HG03354 (cell line): ENCODE results near the gene BSN.

Source experiments
- ATAC-seq: cut with Tn5 transposase; IDR thresholded peaks from one replicate; pipeline ENCODE4 v1.9.1; 2021; ENCODE audit warnings: mild to moderate bottlenecking; ENCODE audit not compliant: unreplicated experiment, poor library complexity, severe bottlenecking

Gene BSN

DNA sequence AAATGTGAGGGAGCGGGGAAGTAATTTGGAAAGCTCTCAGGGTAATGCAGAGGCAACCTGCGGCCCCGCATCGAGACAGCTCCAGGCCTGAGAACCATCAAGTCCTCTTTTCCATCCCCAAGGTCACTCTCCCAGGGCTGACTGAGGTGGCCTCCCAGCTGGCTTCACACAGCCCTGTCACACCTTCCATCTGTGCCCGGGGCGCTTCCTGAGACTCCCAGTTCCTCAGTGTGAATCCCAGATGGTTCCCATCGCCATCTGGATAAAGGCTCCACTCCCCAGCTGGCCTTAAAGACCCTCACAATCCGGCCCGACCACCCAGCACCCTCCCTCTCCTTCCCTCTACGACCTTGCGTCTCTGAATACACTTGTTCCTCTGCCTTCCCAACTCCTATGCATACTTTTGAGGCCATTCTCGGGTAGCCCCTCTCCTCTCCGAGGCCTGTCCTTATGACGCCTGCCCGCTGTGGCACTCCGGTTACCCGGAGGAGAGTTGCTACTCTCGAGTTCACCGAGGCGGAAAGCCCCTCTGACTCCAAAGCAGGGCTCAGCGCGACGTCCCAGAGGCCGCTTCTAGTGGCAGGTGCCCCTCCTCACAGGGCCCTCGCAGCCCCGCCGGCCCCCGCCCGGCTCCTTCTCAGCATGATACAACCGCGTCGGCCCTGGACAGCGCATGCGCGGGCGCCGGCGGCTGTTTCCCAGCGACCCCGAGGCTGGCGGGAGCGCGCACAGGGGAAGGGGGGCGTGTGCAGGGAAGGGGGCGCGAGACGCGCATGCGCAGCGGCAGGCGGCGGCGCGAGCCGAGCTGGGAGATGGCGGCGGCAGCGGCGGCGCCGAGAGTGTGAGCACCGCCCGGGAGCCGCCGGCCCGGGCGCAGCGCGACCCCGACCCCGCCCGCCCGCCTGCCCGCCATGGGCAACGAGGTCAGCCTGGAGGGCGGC is at the start of gene BSN:
BSN (plus strand) TSS at position 786 of the 941 bp plus-strand sequence; CDS start at position 912, 126 bp downstream.
- ATAC-seq, result peak; percentile 84

GRCh38 chr3:49506906-49507305 is 47.4 kb upstream of the BSN start:
- ATAC-seq, result no peak

DNA sequence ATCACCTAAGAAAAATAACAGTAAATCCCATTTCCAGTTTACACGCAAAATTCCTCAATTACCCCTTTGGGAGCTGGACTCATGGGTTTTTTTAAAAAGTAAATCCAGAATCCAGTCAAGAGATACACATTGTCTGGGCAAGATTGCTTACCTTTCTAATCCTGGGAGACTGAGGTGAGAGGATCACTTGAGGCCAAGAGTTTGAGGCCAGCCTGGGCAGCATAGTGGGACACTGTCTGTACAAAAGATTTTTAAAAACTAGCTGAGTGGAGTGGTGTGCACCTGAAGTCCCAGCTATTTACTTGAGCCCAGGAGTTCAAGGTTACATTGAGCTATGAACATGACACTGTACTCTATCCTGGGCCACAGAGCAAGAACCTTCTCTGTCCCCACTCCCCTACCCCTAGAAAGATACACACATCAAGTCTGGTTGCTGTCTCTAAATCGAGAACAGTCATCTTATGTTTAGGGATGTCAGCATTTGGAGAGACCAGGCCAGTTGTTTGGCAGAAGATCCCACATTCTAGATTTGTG is 45.2 kb upstream of the BSN start:
- no peak for ATAC-seq

GRCh38 chr3:49511639-49512038 is 42.6 kb upstream of the BSN start:
- ATAC-seq, result no peak

- no peak for ATAC-seq
Observed at GRCh38 chr3:49512781-49513355, 41.4 kb upstream of the BSN start.

DNA sequence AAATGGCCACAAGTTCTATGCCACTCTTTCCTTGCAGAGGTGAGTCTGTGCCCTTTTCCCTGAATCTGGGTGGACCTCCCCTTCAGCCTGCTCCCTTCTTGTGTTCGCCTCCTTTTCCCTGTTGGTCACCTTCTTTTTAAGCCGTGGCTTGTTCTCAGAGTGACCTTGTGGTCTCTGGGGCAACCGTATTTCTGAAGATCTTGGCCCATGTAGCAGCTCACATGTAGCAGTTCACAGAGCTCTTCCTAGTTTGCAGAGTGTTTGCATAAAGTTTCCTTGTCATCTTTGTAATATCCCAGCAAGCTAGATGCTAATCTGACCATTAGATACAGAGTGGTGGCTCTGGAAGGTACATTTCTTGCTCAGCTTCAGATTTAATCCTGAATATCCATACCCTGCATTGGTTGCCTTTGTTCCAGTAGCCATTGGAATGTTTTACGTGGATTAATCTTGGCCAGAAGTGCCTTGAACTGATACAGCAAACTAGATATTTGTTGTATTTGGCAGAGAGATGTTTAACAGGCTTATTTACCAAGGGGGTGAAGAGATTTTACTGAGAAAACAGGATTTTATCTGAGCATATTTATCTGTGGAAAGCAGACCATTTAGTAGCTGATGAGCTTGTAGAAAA is 40.7 kb upstream of the BSN start:
- ATAC-seq, result no peak

- ATAC-seq, result no peak
Observed at GRCh38 chr3:49518016-49518415, 36.3 kb upstream of the BSN start.

DNA sequence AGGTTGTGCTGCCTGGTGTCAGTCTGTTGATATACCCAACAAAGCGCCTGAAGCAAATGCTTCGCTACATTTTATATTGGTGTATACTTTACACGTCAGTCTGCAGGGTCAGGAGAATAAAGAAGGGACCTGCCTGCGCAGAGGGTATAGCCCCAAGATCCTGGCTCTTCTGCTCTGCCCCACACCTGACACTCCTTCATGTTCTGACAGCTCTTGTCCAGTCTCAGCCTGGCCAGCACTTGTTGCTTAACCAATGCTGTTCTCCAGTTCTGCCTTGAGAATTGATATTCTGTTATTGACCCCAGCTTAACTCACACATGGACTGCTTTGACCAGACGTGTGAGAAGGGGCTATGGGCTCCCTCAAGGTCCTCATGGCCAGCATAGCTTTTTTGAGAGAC is 35.8 kb upstream of the BSN start:
- ATAC-seq, result no peak

DNA sequence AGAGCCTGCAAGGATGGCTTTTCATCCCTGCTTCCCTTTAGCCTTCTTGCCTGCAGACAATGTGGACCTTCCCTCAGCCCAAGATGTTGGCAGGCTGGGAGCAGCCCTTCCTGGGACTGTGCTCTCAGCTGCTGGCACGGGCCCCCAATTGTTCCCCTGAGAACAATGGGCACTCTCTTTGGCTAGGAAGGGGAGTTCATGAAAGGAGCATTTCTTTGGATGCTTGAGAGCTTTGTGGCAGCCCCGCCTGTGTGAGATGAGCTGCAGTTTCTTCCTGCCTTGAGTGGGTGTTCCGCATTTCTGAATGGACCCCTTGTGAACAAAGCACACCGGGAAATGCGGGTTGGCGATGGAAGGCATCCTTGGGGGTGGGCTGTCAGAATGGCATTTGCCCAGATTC is 35.0 kb upstream of the BSN start:
- no peak for ATAC-seq

DNA sequence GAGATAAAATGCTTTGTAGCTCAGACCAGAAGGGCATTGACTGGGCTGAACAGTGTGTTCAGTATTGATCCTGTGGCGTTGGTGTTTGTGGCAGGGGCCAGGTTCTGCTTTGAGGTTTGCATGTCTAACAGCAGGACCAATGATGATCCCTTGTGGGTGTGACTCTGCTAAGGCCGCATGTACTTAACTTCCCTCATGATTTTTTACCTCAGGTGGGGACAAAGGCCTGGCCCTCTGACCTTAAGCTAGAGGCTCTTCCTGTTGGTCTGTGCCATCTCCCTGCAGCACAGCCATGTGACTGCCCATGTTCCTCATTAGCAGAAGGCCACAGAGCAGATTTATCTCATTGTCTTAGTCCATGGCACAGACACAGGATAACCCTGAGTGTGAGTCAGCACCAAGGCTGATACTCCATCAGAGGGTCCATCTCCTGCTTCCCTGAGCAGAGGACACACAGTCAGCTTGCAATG is 34.3 kb upstream of the BSN start:
- ATAC-seq, result no peak

- ATAC-seq, result no peak
Observed at GRCh38 chr3:49523756-49524747, 30.2 kb upstream of the BSN start.

- no peak for ATAC-seq
Observed at GRCh38 chr3:49529567-49529966, 24.7 kb upstream of the BSN start.

DNA sequence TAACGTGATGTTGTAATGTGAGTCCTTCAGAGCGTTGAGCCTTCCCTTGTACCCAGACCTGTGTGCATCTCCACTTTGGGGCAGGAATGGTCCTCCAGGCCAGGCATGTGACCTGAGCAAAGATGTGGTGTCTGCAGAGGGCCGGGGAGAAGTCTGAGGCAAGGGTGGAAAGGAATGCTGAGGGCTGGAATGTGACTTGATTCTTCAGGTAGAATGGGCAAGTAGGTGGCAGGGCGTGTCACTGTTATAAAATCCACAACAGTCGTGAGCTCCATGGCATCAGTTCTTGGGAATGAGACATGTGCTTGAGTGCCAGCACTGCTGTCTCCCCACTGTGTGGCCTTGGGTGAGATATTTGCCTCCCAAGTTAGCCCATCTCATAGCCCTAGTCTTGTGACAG is 24.0 kb upstream of the BSN start:
- no peak for ATAC-seq

- no peak for ATAC-seq
Observed at GRCh38 chr3:49530701-49531100, 23.6 kb upstream of the BSN start.

GRCh38 chr3:49531218-49531617 is 23.1 kb upstream of the BSN start:
- ATAC-seq, result no peak

- no peak for ATAC-seq
Observed at GRCh38 chr3:49531715-49532114, 22.6 kb upstream of the BSN start.

DNA sequence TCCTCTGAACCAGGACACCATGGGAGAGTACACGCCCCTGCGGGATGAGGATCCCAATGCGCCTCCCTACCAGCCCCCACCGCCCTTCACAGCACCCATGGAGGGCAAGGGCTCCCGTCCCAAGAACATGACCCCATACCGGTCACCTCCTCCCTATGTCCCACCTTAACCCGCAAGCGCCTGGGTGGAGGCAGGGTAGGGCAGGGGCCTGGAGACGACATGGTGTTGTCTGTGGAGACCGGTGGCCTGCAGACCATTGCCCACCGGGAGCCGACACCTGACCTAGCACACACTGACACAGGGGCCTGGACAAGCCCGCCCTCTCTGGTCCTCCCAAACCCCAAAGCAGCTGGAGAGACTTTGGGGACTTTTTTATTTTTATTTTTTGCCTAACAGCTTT is 21.2 kb upstream of the BSN start:
- no peak for ATAC-seq

- no peak for ATAC-seq
Observed at GRCh38 chr3:49533786-49534519, 20.3 kb upstream of the BSN start.
